HepG2 (cell line): ENCODE measurements around the gene C1RL.

Experiments used
- CEBPB ChIP-seq: IDR thresholded peaks from 2 replicates; pipeline ENCODE4 v1.6.1; 2011; ENCODE audit warnings: low read depth, low read length, improper control_type of control experiment, borderline replicate concordance
- HDAC1 ChIP-seq: sonication (generic); formaldehyde crosslinking; IDR thresholded peaks from 2 replicates; pipeline ENCODE4 v1.5.1; 2020; ENCODE audit warnings: mild to moderate bottlenecking, missing genetic modification reagents
- NFYB ChIP-seq: sonication (generic); formaldehyde crosslinking; IDR thresholded peaks from 2 replicates; pipeline ENCODE4 v1.4.0; 2020; ENCODE audit warnings: missing genetic modification reagents
- PRPF4 ChIP-seq: fragments of 200-400 bp; formaldehyde crosslinking; IDR thresholded peaks from 2 replicates; pipeline ENCODE4 v1.6.1; 2016; ENCODE audit warnings: low read length, low read depth; ENCODE audit not compliant: poor library complexity, severe bottlenecking
- SMAD3 ChIP-seq: sonication (generic); formaldehyde crosslinking; IDR thresholded peaks from 2 replicates; pipeline ENCODE4 v1.4.0; 2020; ENCODE audit warnings: missing genetic modification reagents
- TAF1 ChIP-seq: sonication (generic); formaldehyde crosslinking; IDR thresholded peaks from 2 replicates; pipeline ENCODE4 v1.4.0; 2020; ENCODE audit warnings: missing genetic modification reagents
- ZSCAN29 ChIP-seq: sonication (generic); formaldehyde crosslinking; conservative IDR thresholded peaks from 2 replicates; pipeline ENCODE4 v1.4.0; 2020; ENCODE audit warnings: mild to moderate bottlenecking, missing genetic modification reagents
- TF ChIP-seq, protein P1 (sequence below): sonication (generic); IDR thresholded peaks from 2 replicates; pipeline ENCODE4 v1.6.1; 2016; ENCODE audit warnings: low read depth, borderline replicate concordance
- TF ChIP-seq, protein P2 (sequence below): sonication (generic); formaldehyde crosslinking; IDR thresholded peaks from 2 replicates; pipeline ENCODE4 v1.4.0; 2020; ENCODE audit warnings: low read depth, missing genetic modification reagents

DNA sequence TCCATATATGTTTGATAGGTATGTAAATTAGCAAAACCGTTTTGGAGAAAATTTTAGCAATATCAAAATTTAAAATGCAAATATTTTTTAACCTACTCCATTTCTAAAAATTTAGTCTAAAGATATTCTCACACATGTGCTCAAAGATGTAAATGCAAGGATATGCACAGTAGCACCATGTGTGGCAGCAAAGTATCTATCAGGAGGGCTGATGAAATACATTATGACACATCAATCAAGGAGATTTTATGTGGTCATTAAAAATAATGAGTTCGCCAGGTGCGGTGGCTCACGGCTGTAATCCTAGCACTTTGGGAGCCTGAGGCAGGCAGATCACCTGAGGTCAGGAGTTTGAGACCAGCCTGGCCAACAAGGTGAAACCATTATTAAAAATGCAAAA, 8.8 kb downstream of the C1RL start:
- TF ChIP-seq TAF1 (CRISPR knock-in tag) (no peak), NFYB (CRISPR knock-in tag) (no peak), SMAD3 (CRISPR knock-in tag) (no peak), ZSCAN29 (CRISPR knock-in tag) (no peak), HDAC1 (CRISPR knock-in tag) (no peak), CEBPB (no peak), PRPF4 (no peak)
- TF ChIP-seq, protein P1, sequence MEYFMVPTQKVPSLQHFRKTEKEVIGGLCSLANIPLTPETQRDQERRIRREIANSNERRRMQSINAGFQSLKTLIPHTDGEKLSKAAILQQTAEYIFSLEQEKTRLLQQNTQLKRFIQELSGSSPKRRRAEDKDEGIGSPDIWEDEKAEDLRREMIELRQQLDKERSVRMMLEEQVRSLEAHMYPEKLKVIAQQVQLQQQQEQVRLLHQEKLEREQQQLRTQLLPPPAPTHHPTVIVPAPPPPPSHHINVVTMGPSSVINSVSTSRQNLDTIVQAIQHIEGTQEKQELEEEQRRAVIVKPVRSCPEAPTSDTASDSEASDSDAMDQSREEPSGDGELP, result no peak
- TF ChIP-seq, protein P2, sequence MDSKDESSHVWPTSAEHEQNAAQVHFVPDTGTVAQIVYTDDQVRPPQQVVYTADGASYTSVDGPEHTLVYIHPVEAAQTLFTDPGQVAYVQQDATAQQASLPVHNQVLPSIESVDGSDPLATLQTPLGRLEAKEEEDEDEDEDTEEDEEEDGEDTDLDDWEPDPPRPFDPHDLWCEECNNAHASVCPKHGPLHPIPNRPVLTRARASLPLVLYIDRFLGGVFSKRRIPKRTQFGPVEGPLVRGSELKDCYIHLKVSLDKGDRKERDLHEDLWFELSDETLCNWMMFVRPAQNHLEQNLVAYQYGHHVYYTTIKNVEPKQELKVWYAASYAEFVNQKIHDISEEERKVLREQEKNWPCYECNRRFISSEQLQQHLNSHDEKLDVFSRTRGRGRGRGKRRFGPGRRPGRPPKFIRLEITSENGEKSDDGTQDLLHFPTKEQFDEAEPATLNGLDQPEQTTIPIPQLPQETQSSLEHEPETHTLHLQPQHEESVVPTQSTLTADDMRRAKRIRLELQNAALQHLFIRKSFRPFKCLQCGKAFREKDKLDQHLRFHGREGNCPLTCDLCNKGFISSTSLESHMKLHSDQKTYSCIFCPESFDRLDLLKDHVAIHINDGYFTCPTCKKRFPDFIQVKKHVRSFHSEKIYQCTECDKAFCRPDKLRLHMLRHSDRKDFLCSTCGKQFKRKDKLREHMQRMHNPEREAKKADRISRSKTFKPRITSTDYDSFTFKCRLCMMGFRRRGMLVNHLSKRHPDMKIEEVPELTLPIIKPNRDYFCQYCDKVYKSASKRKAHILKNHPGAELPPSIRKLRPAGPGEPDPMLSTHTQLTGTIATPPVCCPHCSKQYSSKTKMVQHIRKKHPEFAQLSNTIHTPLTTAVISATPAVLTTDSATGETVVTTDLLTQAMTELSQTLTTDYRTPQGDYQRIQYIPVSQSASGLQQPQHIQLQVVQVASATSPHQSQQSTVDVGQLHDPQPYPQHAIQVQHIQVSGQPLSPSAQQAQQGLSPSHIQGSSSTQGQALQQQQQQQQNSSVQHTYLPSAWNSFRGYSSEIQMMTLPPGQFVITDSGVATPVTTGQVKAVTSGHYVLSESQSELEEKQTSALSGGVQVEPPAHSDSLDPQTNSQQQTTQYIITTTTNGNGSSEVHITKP (CRISPR knock-in tag), result no peak
